Lung (tissue), 16 donors: ENCODE data around the gene CRK. TPM values are rescaled to one million over a fixed set of nuclear protein-coding genes. Genes with fewer than 3 reads are reported as not detected.
A peak's percentile ranks its signal among the peaks of the same experiment; 100 is the strongest.

ENCODE experiments used
- ATAC-seq: fragments of 200-7000 bp; cut with Tn5 transposase; one replicate; pipeline ENCODE4 v1.9.1; 2020; ENCODE audit warnings: moderate number of reproducible peaks; ENCODE audit not compliant: insufficient read depth, low FRiP score
- DNase-seq, 3 donors: peaks; one replicate each; pipeline ENCODE4 v3.0.0-alpha.2; 2013 to 2017
- H3K27ac ChIP-seq, 2 donors: one replicate each; pipeline ENCODE4 v1.5.1; 2013; ENCODE audit warnings: mild to moderate bottlenecking in 2 of 2, moderate library complexity in 2 of 2, control low read depth in 1 of 2, inconsistent platforms in 1 of 2, low read depth in 1 of 2, low read length in 1 of 2
- H3K27me3 ChIP-seq, 3 donors: one replicate each; pipeline ENCODE4 v1.5.1; 2013; ENCODE audit warnings: low read length in 2 of 3; ENCODE audit not compliant: control insufficient read depth in 3 of 3, insufficient read depth in 3 of 3
- H3K36me3 ChIP-seq, 4 donors: one replicate each; pipeline ENCODE4 v1.5.1; 2013; ENCODE audit warnings: low read length in 4 of 4, mild to moderate bottlenecking in 1 of 4, moderate library complexity in 1 of 4; ENCODE audit not compliant: control insufficient read depth in 4 of 4, insufficient read depth in 4 of 4
- H3K4me1 ChIP-seq, 5 donors: one replicate each; pipeline ENCODE4 v1.5.1; 2013; ENCODE audit warnings: low read length in 5 of 5, mild to moderate bottlenecking in 2 of 5, moderate library complexity in 1 of 5; ENCODE audit not compliant: control insufficient read depth in 5 of 5, insufficient read depth in 5 of 5
- H3K4me3 ChIP-seq: one replicate; pipeline ENCODE4 v1.5.1; 2013; ENCODE audit warnings: mild to moderate bottlenecking, control low read depth, moderate library complexity
- H3K9ac ChIP-seq, 2 donors: one replicate each; pipeline ENCODE4 v1.5.1; 2013; ENCODE audit warnings: low read length in 2 of 2, control low read depth in 1 of 2; ENCODE audit not compliant: insufficient read depth in 1 of 2
- H3K9me3 ChIP-seq, 4 donors: one replicate each; pipeline ENCODE4 v1.5.1; 2013; ENCODE audit warnings: low read length in 3 of 4, mild to moderate bottlenecking in 1 of 4, moderate library complexity in 1 of 4; ENCODE audit not compliant: control insufficient read depth in 4 of 4, insufficient read depth in 3 of 4
- WGBS, 2 donors: extraction: QIAGEN DNeasy Blood & Tissue Kit; methylation state at CpG; one replicate each; pipeline ENCODE4 v1.1.7; 2013; 5-methylcytosine and 5-hydroxymethylcytosine counted together
- long read RNA-seq, 5 donors: transcript quantifications; one replicate each; lab custom pipeline, GENCODE V29; 2026
- polyA plus RNA-seq, 2 donors: library from polyadenylated mRNA; stranded (reverse); fragments of 200-250 nt; gene quantifications; one replicate each; pipeline ENCODE4 v1.2.1, GENCODE V29; 2013
- total RNA-seq, 2 donors: library from RNA; depleted of rRNA in 1 of 2; stranded (reverse); fragments of >200 nt in 1 of 2; gene quantifications; one replicate each; pipeline ENCODE4 v1.2.1, GENCODE V29; 2014 to 2021
- TF ChIP-seq, protein P1 (sequence below): IDR thresholded peaks from 2 replicates; pipeline ENCODE4 v1.5.1; 2012; ENCODE audit warnings: mild to moderate bottlenecking; ENCODE audit errors: control extremely low read depth, extremely low read depth
- donor health status: control.
- donor health status: control.
- donor health status: Bipolar disorder and iron deficiency.
- donor health status: healthy.
- donor health status: DM: yes; HTN: yes; CAD: no.

CRK gene
- total RNA-seq (10 to 100 TPM; 62.4 to 67.5 TPM), polyA plus RNA-seq (10 to 100 TPM; 29.3 to 36.6 TPM)
- long read RNA-seq, donor 1, transcript CRK-202 (3 exons, 3,675 nt) = minor isoform, 13 of 92 reads
- long read RNA-seq, donor 1, transcript CRK-201 (3 exons, 3,880 nt) = major isoform, 17 of 92 reads
- long read RNA-seq, donor 1, partial matches to known transcripts = 62 of 92 reads
- long read RNA-seq, donor 1, other reads (novel, unspliced or antisense) = 0 of 92 reads
- long read RNA-seq, donor 2, partial matches to known transcripts = 0 of 2 reads
- long read RNA-seq, donor 2, other reads (novel, unspliced or antisense) = 0 of 2 reads
- long read RNA-seq, donor 3, transcript CRK-202 (3 exons, 3,675 nt) = major isoform, 9 of 13 reads
- long read RNA-seq, donor 3, partial matches to known transcripts = 0 of 13 reads
- long read RNA-seq, donor 3, other reads (novel, unspliced or antisense) = 0 of 13 reads
- long read RNA-seq, donor 4, transcript CRK-201 (3 exons, 3,880 nt) = major isoform, 5 of 10 reads
- long read RNA-seq, donor 4, transcript CRK-202 (3 exons, 3,675 nt) = major isoform, 5 of 10 reads
- long read RNA-seq, donor 4, partial matches to known transcripts = 0 of 10 reads
- long read RNA-seq, donor 4, other reads (novel, unspliced or antisense) = 0 of 10 reads
- long read RNA-seq, donor 5, transcript CRK-201 (3 exons, 3,880 nt) = major isoform, 24 of 43 reads
- long read RNA-seq, donor 5, transcript CRK-202 (3 exons, 3,675 nt) = minor isoform, 13 of 43 reads
- long read RNA-seq, donor 5, partial matches to known transcripts = 6 of 43 reads
- long read RNA-seq, donor 5, other reads (novel, unspliced or antisense) = 0 of 43 reads

DNA sequence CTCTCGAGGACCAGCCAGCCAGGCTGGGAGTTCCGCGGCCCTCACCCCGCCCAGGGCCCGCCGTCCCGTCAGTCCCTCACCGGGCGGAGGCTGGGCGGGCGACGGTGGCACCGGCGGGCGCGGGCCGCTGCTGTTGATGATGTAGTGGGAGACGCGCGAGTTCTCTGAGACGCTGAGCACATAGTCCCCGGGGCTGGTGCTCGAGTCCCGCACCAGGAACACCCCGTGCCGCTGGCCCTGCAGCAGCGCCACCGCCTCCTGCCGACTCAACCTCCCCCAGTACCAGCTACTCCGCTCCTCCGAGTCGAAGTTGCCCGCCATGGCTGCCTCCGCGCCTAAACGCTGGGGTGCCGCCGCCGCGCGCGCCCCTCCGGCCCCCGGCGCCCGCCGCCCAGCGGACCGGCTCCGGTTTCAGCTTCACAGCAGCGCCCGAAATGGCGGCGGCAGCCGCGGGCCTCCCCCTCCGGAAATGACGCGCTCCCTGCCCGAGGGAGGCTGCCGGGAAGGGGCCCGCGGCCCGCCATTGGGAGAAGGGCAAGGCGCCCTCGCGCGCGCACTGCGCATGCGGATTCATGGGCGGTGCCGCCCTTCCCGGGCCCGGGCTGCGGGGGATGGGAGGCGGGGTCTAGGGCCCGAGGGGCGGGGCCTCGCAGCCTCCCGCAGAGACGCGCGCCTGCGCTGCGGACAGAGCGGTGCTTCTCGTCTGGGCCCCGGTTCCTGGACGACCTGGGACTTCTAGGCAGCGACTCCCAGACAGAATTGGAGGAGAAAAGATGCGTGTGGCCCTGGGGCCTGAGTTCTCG is at the start of gene CRK:
CRK (minus strand) TSS at position 436 of the 803 bp plus-strand sequence; CDS start at position 321, 115 bp downstream.
- 0% methylated on average over 91 to 93 of the region's 93 CpGs for WGBS, 2 donors
- Histone ChIP-seq H3K36me3 (peaks cover 0 to 5% (median under 1%) of the 10 kb centered on the region in 4 donors), H3K27ac (peak within 1 kb of the TSS; percentile 99 to 100), H3K27me3 (no peaks in the 10 kb centered on the region), H3K9ac (peak within 1 kb of the TSS; percentile 43 to 86), H3K4me3 (peak within 1 kb of the TSS; percentile 98), H3K9me3 (no peaks in the 10 kb centered on the region), H3K4me1 (peaks cover 4 to 14% (median 8%) of the 10 kb centered on the region in 5 donors)
- peak; percentile 98 to 99 (median 98) for DNase-seq
- peak; percentile 93 for ATAC-seq
- TF ChIP-seq, protein P1, sequence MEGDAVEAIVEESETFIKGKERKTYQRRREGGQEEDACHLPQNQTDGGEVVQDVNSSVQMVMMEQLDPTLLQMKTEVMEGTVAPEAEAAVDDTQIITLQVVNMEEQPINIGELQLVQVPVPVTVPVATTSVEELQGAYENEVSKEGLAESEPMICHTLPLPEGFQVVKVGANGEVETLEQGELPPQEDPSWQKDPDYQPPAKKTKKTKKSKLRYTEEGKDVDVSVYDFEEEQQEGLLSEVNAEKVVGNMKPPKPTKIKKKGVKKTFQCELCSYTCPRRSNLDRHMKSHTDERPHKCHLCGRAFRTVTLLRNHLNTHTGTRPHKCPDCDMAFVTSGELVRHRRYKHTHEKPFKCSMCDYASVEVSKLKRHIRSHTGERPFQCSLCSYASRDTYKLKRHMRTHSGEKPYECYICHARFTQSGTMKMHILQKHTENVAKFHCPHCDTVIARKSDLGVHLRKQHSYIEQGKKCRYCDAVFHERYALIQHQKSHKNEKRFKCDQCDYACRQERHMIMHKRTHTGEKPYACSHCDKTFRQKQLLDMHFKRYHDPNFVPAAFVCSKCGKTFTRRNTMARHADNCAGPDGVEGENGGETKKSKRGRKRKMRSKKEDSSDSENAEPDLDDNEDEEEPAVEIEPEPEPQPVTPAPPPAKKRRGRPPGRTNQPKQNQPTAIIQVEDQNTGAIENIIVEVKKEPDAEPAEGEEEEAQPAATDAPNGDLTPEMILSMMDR = no peak

DNA sequence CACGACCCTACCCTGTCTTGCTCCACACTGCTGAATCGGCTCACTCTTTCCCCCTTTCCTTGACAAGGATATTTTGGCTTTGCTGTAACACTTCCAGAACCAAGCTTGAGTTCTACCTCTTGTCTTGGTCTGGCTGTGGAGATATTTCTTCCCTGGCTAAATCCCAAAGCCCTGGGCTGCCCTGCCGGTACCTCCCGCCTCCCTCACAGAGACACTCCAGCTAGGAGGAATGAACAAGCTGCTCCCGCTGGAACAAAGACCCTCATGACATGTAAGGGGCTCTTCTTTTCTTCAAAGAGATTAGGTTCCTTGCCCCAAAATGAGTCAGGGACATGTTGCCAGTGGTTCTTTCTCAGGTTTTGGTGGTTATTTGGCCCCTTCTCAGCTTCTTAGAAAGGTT is 49.6 kb upstream of the CRK start:
- no peak for ATAC-seq
- Histone ChIP-seq H3K36me3 (peaks cover 3 to 36% (median 6%) of the 10 kb centered on the region in 4 donors), H3K4me1 (peaks cover 0 to 23% (median 5%) of the 10 kb centered on the region in 5 donors), H3K4me3 (no peak overlapping the region), H3K9ac (no peak overlapping the region), H3K9me3 (no peaks in the 10 kb centered on the region), H3K27ac (peak overlapping the region in 1 of 2 donors; percentile 35), H3K27me3 (no peaks in the 10 kb centered on the region)
- TF ChIP-seq, protein P1 = no peak
- WGBS, 2 donors = 71 to 81% methylated on average over 5 of the region's 5 CpGs
- DNase-seq = no peak

DNA sequence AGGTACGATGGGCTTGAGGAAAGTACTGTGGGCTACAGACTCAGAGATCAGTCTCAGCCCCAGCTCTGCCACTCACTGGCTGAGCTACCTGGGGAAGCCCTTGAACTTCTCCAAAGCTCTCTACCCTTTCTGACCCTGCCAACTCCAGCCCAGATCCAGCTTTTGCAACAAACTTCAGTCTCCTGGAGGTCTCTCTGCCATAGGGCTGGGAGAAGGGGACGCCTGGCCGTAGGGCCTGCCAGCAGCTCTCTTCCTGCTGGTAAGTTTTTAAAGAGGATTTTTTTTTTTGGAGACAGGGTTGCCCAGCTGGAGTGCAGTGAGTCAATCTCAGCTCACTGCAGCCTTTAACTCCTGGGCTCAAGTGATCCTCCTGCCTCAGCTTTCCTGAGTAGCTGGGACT is 48.8 kb upstream of the CRK start:
- ATAC-seq = no peak
- WGBS, 2 donors = 73 to 92% methylated on average over 3 of the region's 3 CpGs
- Histone ChIP-seq H3K27ac (peak overlapping the region in 1 of 2 donors; percentile 35), H3K4me1 (peaks cover 0 to 23% (median 5%) of the 10 kb centered on the region in 5 donors), H3K27me3 (no peaks in the 10 kb centered on the region), H3K4me3 (no peak overlapping the region), H3K9ac (no peak overlapping the region), H3K36me3 (peaks cover 3 to 37% (median 6%) of the 10 kb centered on the region in 4 donors), H3K9me3 (no peaks in the 10 kb centered on the region)
- DNase-seq = no peak
- TF ChIP-seq, protein P1 = no peak
